T47D (cell line): Measurements from ENCODE around the gene DOCK1.

ENCODE experiments used
- DNase-seq, 2 experiments: peaks; one replicate each; pipeline versions ENCODE4 v3.0.0 to v3.0.0-alpha.2; 2011 to 2012; ENCODE audit warnings: low read depth in 1 of 2, low spot score in 1 of 2
- JUND ChIP-seq: IDR thresholded peaks from 2 replicates; pipeline ENCODE4 v1.6.1; 2012; ENCODE audit warnings: low read depth
- in situ Hi-C: cut with HindIII; loops from 2 replicates; pipeline ENCODE4 v1.10.0; 2016; ENCODE audit warnings: low sequenced_read_pairs, low pct_unique_long_range_greater_than_20kb

The DOCK1 gene

GRCh38 chr10:127015373-127015772, 110.1 kb downstream of the DOCK1 start:
- in situ Hi-C loops, result no loop called here
- TF ChIP-seq JUND, result no peak
- DNase-seq, result no peak

GRCh38 chr10:127016331-127016730, 111.1 kb downstream of the DOCK1 start:
- in situ Hi-C loops, result no loop called here
- DNase-seq, result no peak
- TF ChIP-seq JUND, result no peak

- DNase-seq, result no peak
- TF ChIP-seq JUND, result no peak
- in situ Hi-C loops, result no loop called here
These were observed 112.5 kb downstream of the DOCK1 start for GRCh38 chr10:127017541-127018297.

- in situ Hi-C loops, result no loop called here
- DNase-seq, result no peak
- TF ChIP-seq JUND, result no peak
These were observed 113.0 kb downstream of the DOCK1 start for GRCh38 chr10:127018298-127018650.

DNA sequence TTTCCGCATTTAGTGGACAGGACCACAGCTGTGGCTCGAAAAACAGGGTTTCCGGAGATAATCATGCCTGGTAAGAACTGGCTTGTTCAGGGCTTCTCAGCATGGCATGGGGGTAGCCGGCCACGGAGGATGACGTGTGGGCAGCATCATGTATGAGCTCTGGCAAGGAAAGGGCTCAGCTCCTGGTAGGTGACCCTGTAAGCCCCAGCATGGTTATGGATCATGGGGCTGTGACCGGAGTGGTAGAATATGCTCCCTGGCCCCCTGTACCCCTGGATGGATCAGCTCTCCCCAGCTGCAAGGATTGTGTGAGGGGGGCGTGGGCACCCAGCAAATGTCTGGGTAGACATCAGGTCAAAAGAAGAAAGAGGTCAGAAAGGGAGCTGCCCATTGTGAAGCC, 113.5 kb downstream of the DOCK1 start:
- DNase-seq, result no peak
- in situ Hi-C loops, result no loop called here
- no peak for TF ChIP-seq JUND

DNA sequence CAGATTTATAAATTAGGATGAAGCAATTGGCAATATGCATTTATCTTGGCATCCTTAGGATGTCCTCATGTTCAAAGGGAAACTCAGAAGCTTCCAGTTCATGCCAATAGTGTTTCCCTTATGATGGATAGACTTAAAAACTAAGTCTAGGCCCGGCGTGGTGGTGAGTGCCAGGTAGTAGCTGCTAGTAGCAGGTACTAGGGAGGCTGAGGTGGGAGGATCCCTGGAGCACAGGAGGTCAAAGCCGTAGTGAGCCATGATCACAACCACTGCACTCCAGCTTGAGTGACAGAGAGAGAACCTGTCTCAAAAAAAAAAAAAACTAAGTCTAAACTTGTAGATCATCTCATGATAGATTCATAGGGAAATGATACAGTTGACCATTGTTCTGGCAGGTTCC, 115.0 kb downstream of the DOCK1 start:
- in situ Hi-C loops, result no loop called here
- TF ChIP-seq JUND, result no peak
- no peak for DNase-seq

- no peak for TF ChIP-seq JUND
- no peak for DNase-seq
- in situ Hi-C loops, result no loop called here
These were observed 116.6 kb downstream of the DOCK1 start for GRCh38 chr10:127021801-127022200.

DNA sequence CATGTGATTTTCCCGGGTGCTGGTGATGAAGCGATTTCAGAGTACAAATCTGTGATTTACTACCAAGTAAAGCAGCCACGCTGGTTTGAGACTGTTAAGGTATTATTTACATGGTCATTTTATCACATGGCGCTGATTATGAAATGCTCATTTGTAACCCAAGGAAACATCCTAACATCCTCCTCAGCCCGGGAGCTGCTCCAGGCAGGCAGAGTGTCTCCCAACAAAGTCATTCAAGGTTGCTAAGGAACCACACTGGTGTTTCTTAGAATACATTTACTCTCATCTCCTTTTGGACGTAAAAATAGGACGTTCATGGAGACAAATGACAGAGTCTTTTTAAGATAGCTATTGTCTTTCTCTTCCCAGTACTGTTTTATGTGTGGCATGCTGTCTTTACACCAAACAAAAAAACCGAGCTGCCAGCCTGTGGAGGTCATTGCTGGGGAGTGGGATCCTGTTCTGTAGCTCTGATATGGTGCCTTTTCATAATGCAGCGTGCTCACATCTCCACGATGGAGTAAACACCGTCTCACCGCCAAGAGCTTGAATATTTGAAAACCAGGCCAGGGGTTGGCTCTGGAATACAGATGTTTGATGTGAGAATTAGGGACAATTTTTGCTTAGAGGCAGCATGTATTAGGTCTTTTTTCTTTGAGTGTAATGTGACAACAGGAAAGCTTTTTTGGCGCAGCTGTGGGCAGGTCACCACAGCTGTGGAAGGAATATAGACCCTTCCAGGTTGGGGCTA, 119.6 kb downstream of the DOCK1 start:
- in situ Hi-C loops, result no loop called here
- no peak for TF ChIP-seq JUND
- DNase-seq, result no peak

- TF ChIP-seq JUND, result no peak
- no peak for DNase-seq
- in situ Hi-C loops, result no loop called here
These were observed 122.6 kb downstream of the DOCK1 start for GRCh38 chr10:127027786-127028185.

DNA sequence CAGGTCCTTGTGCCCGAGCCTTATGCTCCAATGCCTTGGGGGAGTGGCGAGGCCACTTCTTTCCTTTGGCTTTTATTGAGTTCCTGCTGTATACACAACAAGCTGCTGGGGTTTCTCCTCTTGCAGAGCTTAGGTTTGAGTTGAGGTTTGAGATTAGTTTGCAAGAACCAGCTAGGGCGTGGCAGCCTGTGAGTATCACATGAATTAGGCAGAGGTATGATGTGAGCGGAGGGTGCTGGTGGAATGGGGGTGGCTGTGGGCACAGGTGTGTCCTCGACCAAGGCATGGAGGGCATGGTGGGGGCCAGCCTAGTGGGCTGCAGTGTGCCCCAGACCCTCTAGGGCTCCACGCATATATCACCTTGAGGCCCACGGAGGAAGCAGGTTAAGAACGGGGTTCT, 123.3 kb downstream of the DOCK1 start:
- TF ChIP-seq JUND, result no peak
- no peak for DNase-seq
- in situ Hi-C loops, result no loop called here

DNA sequence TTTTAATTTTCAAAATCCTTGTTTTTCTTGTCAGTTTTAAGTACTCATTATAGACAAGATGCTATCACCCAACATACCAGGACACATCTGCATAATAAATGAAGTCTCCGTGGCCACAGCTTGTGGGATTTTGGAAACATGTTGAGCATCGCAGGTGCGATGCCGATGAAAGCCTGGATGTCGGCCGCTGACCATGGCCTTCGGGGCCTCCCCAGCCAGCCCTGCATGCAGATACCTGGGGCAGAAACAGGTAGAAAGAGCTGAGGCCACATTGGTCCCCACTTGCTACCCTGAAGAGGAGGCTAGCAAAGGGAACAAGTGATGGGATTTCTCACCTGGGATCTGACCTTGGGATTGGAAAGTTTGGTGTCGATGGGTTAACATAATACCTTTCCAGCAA, 123.8 kb downstream of the DOCK1 start:
- TF ChIP-seq JUND, result no peak
- no peak for DNase-seq
- in situ Hi-C loops, result no loop called here

DNA sequence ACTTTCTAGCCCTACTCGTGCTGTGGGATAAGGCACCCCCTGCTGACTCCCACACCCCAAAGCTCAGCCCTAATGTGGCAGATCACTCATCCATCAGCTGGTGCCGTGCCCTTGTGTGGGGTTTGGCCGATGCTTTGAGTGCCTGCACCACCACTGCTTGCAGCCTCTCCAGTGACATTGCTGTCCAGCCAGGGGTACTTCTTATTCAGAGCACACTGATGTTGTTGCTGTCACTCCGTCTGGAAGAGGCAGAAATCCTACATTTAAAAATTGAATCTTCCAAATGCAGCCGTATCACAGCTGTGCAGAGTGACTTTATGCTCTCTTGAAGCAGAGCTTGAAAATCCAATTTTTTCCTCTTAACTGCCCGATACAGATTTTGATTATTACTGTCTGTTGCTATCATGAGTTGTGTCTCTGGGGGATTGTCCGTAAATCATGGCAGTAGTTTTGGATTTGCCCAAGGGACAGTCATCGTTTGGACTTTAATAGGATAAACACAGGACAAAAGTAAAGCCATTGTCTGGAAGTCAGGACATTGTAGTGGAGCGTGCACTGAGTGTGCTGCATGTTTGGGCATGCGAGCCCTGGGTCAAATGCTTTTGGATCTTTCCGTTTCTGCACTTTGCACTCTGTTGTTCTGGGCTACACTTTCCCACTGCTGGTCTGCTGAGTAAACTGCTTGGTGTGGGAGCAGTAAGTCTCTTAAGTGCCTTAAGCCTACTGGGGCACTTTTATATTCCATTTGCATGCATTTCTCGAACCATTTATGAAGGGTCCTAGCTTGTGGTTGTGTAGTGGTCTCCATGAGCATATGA, 128.2 kb downstream of the DOCK1 start:
- no peak for DNase-seq
- in situ Hi-C loops, result no loop called here
- no peak for TF ChIP-seq JUND
